IPS-11a (cell line): ENCODE results near the gene KLHL13.
"Not testable (repeated sequence)": the region's sequence is repeated elsewhere in the genome, so short reads cannot be mapped to it uniquely, and the experiment has no call there.

Source experiments
- H3K4me3 ChIP-seq: one replicate; pipeline ENCODE4 v1.5.1; 2013; ENCODE audit warnings: low read depth, low read length, control low read depth

The KLHL13 gene

GRCh38 chrX:117996408-117996807 is 120.2 kb downstream of the KLHL13 start:
- H3K4me3 ChIP-seq: no peak overlapping the region

DNA sequence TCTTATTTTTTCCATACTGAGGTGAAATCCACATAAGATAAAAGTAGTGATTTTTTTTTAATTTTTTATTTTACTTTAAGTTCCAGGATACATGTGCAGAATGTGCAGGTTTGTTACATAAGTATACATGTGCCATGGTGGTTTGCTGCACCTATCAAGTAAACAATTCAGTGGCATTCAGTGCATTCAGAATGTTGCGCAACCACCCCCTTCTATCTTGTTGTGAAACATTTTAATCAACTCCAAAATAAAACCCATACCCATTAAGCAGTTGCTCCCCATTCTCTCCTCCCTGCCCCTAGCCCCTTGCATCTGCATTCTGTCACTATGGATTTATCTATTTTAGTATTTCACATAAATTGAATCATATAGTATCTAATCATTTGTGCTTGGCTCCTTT is 121.2 kb downstream of the KLHL13 start:
- H3K4me3 ChIP-seq: no peak overlapping the region

DNA sequence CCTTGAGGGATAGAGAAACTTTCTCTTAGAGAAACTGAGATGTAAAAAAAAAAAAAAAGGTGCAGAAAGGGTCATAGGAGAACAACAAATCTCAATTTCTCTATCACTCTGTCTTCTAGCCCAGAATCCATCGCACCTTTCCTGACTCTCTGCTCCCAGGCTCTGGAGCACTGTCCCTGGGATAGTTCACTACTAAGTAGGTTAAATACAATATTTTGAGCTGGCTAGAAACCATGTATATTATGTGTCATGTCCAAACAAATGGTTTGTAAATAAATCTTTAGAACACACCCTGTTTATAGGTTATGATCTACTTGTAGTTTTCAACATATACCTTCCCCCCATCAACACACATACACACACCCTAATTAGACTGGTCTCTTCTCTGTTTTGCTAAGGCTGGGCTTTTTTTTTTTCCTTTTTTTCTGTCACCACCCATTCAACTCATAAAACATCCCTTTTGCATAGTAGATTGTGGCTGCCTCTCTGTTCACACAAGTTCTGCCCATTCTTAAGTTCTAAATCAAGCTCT is 124.4 kb downstream of the KLHL13 start:
- no peak overlapping the region for H3K4me3 ChIP-seq

DNA sequence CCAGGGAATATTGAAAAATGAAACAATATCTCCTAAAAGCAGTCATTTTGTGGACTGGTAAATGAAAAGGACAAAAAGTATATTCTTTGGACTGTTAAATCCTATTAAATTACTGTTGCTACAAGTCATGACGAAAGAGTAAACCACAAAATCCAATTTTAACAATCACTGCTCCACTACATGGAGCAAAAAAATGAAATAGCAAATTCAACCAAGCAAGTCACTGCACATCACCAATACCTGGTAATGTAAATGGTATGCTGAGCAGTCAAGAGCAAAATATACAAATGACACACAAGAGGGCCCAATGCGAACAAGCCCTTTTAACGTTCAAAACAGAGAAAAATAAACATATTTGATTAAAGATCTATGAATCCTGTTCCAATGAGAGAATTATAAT is 126.2 kb downstream of the KLHL13 start:
- no peak overlapping the region for H3K4me3 ChIP-seq

DNA sequence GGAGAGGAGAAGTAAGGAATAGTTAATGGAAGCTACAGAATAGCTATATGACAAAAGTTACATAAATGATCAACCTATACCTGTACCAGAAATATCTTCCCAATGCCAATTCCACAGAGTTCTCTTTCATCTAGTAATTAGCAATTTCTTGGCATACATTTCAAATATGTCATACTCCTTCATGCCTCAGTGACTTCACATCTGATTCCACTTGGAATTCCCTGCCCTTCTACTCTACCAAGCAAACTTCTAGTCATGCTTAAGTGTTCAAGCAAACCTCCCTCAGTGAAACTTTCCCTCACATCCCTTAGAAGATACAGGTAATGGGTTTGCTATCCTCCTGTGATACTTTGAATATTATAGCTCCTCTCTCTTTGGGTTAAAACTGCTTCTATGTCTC is 127.1 kb downstream of the KLHL13 start:
- H3K4me3 ChIP-seq: no peak overlapping the region

- no peak overlapping the region for H3K4me3 ChIP-seq
These were observed 129.2 kb downstream of the KLHL13 start for GRCh38 chrX:117987373-117987772.

DNA sequence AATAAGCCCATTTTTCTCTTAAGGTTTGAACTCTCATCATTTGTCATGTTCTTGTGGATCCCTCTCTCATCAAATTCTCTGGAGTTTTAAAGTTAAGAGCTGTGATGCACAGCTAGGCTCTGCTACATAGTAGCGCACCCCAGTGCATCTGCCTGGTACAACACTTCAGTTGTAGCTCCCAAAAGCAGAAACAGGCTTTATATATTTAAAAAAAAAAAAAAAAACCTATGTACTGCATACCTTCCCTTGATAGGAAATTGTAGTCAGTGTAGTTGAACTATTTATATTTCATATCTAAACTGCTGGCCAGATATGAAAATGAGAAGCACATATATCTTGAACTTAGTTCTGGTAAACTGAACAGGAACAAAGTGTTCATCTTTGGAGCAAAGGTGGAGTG is 131.4 kb downstream of the KLHL13 start:
- H3K4me3 ChIP-seq: no peak overlapping the region

- H3K4me3 ChIP-seq: no peak overlapping the region
These were observed 133.8 kb downstream of the KLHL13 start for GRCh38 chrX:117982694-117983392.

DNA sequence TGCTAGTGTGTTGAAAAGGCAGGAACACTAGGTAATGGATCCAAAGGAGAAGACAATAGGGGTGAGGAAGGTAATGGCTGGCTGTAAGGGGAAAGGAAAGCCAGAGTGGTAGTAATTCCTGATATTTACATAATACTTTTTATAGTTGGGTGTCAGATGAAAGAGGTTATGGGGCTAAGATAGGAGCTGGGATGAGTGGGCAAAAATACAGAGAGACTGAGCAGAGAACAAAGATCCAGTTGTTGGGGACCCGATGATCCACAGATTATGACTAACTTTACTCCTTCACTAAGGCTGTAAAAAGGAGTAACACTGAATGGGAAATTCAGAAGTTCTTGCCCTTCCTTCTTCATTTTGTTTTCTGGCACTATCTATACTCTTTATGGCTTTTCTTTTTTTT is 138.2 kb downstream of the KLHL13 start:
- no peak overlapping the region for H3K4me3 ChIP-seq

DNA sequence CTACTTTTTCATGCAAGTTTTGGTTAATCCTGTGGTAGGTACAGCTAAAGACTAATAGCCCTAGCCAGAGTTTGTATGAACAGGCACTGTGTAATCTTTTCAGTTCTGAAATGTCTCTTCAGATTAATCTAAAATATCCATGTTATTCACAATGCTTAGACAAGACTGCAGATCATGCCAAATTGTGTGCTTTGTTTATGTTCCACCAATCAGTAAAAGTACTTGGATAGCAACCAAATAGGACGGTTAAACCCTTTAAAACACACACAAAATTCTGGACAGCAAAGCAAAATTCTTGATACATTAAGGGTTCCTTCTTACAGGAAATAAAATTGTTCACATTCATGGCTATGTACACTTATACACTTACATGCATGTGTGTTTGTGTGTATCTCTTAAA is 139.1 kb downstream of the KLHL13 start:
- H3K4me3 ChIP-seq: no peak overlapping the region

GRCh38 chrX:117973110-117973807 is 143.4 kb downstream of the KLHL13 start:
- no peak overlapping the region for H3K4me3 ChIP-seq

- no peak overlapping the region for H3K4me3 ChIP-seq
These were observed 143.9 kb downstream of the KLHL13 start for GRCh38 chrX:117972711-117973109.

- H3K4me3 ChIP-seq: no peak overlapping the region
These were observed 146.8 kb downstream of the KLHL13 start for GRCh38 chrX:117969782-117970181.

DNA sequence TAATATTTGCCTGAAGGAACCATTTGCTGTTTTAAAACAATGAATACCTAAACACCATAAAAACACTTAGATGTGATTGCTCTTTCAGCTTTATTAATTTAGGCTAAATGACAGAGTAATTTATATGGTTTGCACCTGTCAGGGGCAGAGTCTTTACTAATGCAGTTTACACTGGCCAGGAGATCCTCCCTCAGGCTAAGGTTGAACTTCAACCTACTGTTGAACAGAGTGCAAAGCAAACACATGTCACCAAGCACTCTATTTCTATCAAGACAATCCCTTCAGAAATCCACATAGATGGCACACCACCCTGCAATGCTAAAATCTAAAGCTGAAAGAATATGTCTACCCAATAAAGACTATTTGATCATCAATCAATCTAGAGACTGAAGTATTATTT is 147.3 kb downstream of the KLHL13 start:
- H3K4me3 ChIP-seq: no peak overlapping the region

DNA sequence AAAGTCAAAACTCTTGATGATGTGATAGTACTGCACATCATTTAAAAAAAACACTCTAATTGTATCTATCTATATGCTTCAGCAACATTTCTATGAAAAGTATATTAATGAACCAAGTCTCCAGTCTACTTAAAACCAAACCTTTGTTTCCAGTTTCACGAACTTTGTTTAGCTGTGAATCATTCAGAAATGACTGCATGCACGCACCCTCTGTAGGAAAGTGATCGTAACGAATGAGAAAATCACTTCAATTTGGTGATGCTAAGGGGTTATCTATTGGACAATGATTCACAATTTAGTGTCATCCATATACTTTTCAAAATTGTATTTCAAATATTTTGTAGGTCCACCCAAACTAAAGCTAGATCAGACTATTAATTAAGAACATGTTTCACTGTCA is 157.6 kb downstream of the KLHL13 start:
- no peak overlapping the region for H3K4me3 ChIP-seq

DNA sequence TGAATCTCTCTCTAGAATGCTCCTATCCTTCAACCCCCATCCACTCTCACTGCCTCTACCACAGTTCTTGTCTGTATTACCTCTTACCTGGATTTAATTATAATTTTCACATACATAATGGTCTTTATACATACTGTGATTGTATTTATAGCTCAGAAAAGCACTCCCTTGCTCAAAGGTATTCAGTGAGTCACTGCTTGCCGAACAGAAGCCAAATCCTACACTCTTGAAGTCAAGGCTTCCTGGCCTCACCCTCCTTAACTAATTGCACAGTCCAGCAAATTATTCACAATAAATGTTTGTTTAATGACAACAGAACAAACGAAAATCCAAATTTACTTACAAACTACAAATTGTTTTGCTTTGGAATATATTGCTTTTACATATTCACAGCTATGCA is 159.5 kb downstream of the KLHL13 start:
- no peak overlapping the region for H3K4me3 ChIP-seq

DNA sequence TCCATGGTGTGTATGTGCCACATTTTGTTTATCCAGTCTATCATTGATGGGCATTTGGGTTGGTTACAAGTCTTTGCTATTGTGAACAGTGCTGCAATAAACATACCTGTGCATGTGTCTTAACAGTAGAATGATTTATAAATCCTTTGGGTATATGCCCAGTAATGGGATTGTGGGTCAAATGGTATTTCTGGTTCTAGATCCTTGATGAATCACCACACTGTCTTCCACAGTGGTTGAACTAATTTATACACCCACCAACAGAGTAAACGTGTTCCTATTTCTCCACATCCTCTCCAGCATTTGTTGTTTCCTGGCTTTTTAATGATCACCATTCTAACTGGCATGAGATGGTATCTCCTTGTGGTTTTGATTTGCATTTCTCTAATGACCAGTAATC is 177.3 kb downstream of the KLHL13 start:
- H3K4me3 ChIP-seq: not testable (repeated sequence)

DNA sequence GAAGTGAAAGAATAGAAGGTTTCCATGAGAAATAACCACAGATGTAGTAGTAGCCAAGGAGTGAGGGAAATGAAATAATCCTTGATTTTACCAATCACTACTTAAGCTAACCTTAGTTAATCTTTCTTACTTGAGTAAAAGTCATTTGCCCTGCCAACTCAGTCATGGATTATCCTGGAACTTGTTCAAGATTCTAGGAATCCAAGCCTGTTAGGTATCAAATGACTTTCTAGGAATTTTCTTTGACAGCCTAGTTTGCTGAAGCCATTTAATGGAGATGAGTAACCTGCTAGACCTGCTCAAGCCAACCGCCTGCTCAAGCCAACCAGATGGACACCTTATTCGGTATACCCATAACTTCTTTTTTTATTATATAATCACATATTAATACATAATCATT is 180.5 kb downstream of the KLHL13 start:
- H3K4me3 ChIP-seq: no peak overlapping the region

DNA sequence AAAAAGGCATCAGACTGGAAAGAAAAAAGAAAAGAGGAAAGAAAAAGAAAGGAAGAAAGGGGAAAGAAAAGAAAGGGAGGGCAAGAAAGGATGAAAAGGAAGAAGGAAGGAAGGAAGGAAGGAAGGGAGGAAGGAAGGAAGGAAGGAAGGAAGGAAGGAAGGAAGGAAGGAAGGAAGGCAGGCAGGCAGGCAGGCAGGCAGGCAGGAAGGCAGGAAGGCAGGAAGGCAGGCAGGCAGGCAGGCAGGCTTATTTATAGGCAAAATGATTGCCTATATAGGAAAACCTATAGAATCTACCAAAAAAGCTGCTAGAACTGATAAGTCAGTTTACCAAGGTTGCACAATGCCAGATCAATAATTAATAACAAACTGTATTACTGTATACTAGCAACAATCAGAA is 186.5 kb downstream of the KLHL13 start:
- not testable (repeated sequence) for H3K4me3 ChIP-seq

- H3K4me3 ChIP-seq: no peak overlapping the region
These were observed 196.9 kb downstream of the KLHL13 start for GRCh38 chrX:117919755-117920154.

GRCh38 chrX:117910216-117910615 is 206.4 kb downstream of the KLHL13 start:
- H3K4me3 ChIP-seq: no peak overlapping the region

- H3K4me3 ChIP-seq: no peak overlapping the region
These were observed 218.4 kb downstream of the KLHL13 start for GRCh38 chrX:117898226-117898625.
